HepG2 (cell line): Measurements from ENCODE around the gene COQ10B. TPM values are rescaled to one million over a fixed set of nuclear protein-coding genes. Genes with fewer than 3 reads are reported as not detected.

Source experiments
- AHDC1 ChIP-seq: sonication (generic); formaldehyde crosslinking; IDR thresholded peaks from 2 replicates; pipeline ENCODE4 v1.5.1; 2020; ENCODE audit warnings: mild to moderate bottlenecking, missing genetic modification reagents, borderline replicate concordance
- CEBPB ChIP-seq: IDR thresholded peaks from 2 replicates; pipeline ENCODE4 v1.6.1; 2011; ENCODE audit warnings: low read depth, low read length, improper control_type of control experiment, borderline replicate concordance
- CSRNP1 ChIP-seq: sonication (generic); formaldehyde crosslinking; IDR thresholded peaks from 2 replicates; pipeline ENCODE4 v1.8.1; 2023; ENCODE audit warnings: mild to moderate bottlenecking, missing genetic modification reagents
- DRAP1 ChIP-seq: IDR thresholded peaks from 2 replicates; pipeline ENCODE4 v1.6.1; 2016; ENCODE audit warnings: missing genetic modification reagents, missing compliant biosample characterization
- E2F1 ChIP-seq: sonication (generic); formaldehyde crosslinking; IDR thresholded peaks from 2 replicates; pipeline ENCODE4 v1.5.0; 2020; ENCODE audit warnings: missing genetic modification reagents
- ETS1 ChIP-seq: sonication (generic); formaldehyde crosslinking; IDR thresholded peaks from 2 replicates; pipeline ENCODE4 v1.4.0; 2020; ENCODE audit warnings: missing genetic modification reagents
- GATAD1 ChIP-seq: IDR thresholded peaks from 2 replicates; pipeline ENCODE4 v1.6.1; 2016; ENCODE audit warnings: missing genetic modification reagents, missing compliant biosample characterization
- GZF1 ChIP-seq: sonication (generic); formaldehyde crosslinking; IDR thresholded peaks from 2 replicates; pipeline ENCODE4 v1.5.1; 2020; ENCODE audit warnings: mild to moderate bottlenecking, missing genetic modification reagents
- KDM5A ChIP-seq: fragments of 200-600 bp; sonication (generic); IDR thresholded peaks from 2 replicates; pipeline ENCODE4 v1.7.0; 2018; ENCODE audit warnings: antibody characterized with exemption, mild to moderate bottlenecking, low read length, borderline replicate concordance
- MIER3 ChIP-seq: IDR thresholded peaks from 2 replicates; pipeline ENCODE4 v1.6.1; 2016; ENCODE audit warnings: missing compliant biosample characterization, borderline replicate concordance
- MIXL1 ChIP-seq: IDR thresholded peaks from 2 replicates; pipeline ENCODE4 v1.6.1; 2016
- RFX5 ChIP-seq: IDR thresholded peaks from 2 replicates; pipeline ENCODE4 v1.6.1; 2011; ENCODE audit warnings: low read depth, low read length, improper control_type of control experiment
- RXRA ChIP-seq: sonication (generic); formaldehyde crosslinking; IDR thresholded peaks from 2 replicates; pipeline ENCODE4 v1.5.1; 2020; ENCODE audit warnings: missing genetic modification reagents
- SMAD9 ChIP-seq: sonication (generic); formaldehyde crosslinking; IDR thresholded peaks from 2 replicates; pipeline ENCODE4 v1.5.1; 2020; ENCODE audit warnings: mild to moderate bottlenecking, missing genetic modification reagents
- TBX3 ChIP-seq: fragments of 450-650 bp; IDR thresholded peaks from 2 replicates; pipeline ENCODE4 v1.6.1; 2017; ENCODE audit warnings: antibody characterized with exemption, mild to moderate bottlenecking, inconsistent platforms, borderline replicate concordance
- ZNF691 ChIP-seq: sonication (generic); formaldehyde crosslinking; IDR thresholded peaks from 2 replicates; pipeline ENCODE4 v1.4.0; 2020; ENCODE audit warnings: missing genetic modification reagents, low read depth, mild to moderate bottlenecking, borderline replicate concordance
- polyA plus RNA-seq, 8 experiments: library from polyadenylated mRNA; depleted of rRNA in 3 of 8; stranded (reverse) in 7 of 8; unstranded in 1 of 8; fragments of >200 nt; fragmentation: Illumina TruSeq in 4 of 8; extraction: Trizol in 4 of 8; gene quantifications; 2 replicates each; pipeline versions ENCODE4 v1.2.1 to v1.2.3, GENCODE V29; 2011 to 2016; ENCODE audit warnings: low read depth in 4 of 8, missing spikeins in 1 of 8, mixed read lengths in 1 of 8; ENCODE audit not compliant: insufficient read depth in 1 of 8
- total RNA-seq, 5 experiments: library from RNA; depleted of rRNA; stranded (reverse); fragments of >200 nt; fragmentation: Illumina TruSeq; extraction: Trizol; gene quantifications; 2 replicates each; pipeline ENCODE4 v1.2.3, GENCODE V29; 2016; ENCODE audit warnings: low read depth in 1 of 5

The COQ10B gene
- total and polyA plus RNA-seq, 2 of the 13 experiments (the other 11 are each of a cell fraction or from before 2014, with no cell fraction given), result 4.6 to 34.9 TPM

GRCh38 chr2:197453123-197453913, at the start of gene COQ10B (continued):
- peak; percentile 75 for TF ChIP-seq ZNF691 (CRISPR knock-in tag)
- peak; percentile 78 for TF ChIP-seq GATAD1 (CRISPR knock-in tag)
- peak; percentile 25; the same call in 1 of the 2 replicates for TF ChIP-seq GZF1
- TF ChIP-seq TBX3, result no peak
- TF ChIP-seq DRAP1, result peak; percentile 56; the same call in 1 of the 2 replicates
- no peak for TF ChIP-seq MIXL1 (CRISPR knock-in tag)
- TF ChIP-seq SMAD9 (CRISPR knock-in tag), result 0 out of 2 replicates have a peak, but pooled peaks have one; percentile 68
- TF ChIP-seq ETS1 (CRISPR knock-in tag), result no peak
- peak; percentile 54; the same call in 1 of the 2 replicates for TF ChIP-seq E2F1
- TF ChIP-seq MIER3 (CRISPR knock-in tag), result no peak
- TF ChIP-seq RXRA (CRISPR knock-in tag), result peak; percentile 55
- peak; percentile 85 for TF ChIP-seq RFX5
- peak; percentile 83 for TF ChIP-seq KDM5A
- TF ChIP-seq CEBPB, result peak; percentile 99
- TF ChIP-seq CSRNP1 (CRISPR knock-in tag), result peak; percentile 18; the same call in 1 of the 2 replicates
- TF ChIP-seq AHDC1 (CRISPR knock-in tag), result 0 out of 2 replicates have a peak, but pooled peaks have one; percentile 24
